A549 (cell line): Measurements from ENCODE around the gene PPL.
"Not testable (repeated sequence)": the region's sequence is repeated elsewhere in the genome, so short reads cannot be mapped to it uniquely, and the experiment has no call there.

Source experiments
- CTCF ChIP-seq: fragments of >200 bp; sonication (Bioruptor Twin); formaldehyde crosslinking; IDR thresholded peaks from 3 replicates; pipeline ENCODE4 v1.5.1; 2016
- E2F6 ChIP-seq: IDR thresholded peaks from 2 replicates; pipeline ENCODE4 v1.6.1; 2012; ENCODE audit warnings: low read depth, borderline replicate concordance

GRCh38 chr16:4929619-4930018, 7.3 kb downstream of the PPL start:
- not testable (repeated sequence) for TF ChIP-seq E2F6, CTCF
